Thoracic aorta (tissue), 2 donors: ENCODE results near the gene CLASRP. TPM values are rescaled to one million over a fixed set of nuclear protein-coding genes. Genes with fewer than 3 reads are reported as not detected.
A peak's percentile ranks its signal among the peaks of the same experiment; 100 is the strongest.

ENCODE experiments used
- ATAC-seq: fragments of 150-250 bp; one replicate; pipeline ENCODE4 v1.8.0; 2017; ENCODE audit warnings: low read depth; ENCODE audit not compliant: insufficient number of reproducible peaks, low FRiP score
- DNase-seq: peaks from one replicate; pipeline ENCODE4 v3.0.0-alpha.2; 2020; ENCODE audit warnings: low spot score
- H3K27ac ChIP-seq, 2 donors: fragments of 200-600 bp; sonication (generic); 1 replicate in 1 of 2; 2 replicates in 1 of 2; pipeline ENCODE4 v1.5.1; 2016; ENCODE audit warnings: mild to moderate bottlenecking in 2 of 2, moderate library complexity in 2 of 2
- H3K27me3 ChIP-seq: fragments of 200-600 bp; sonication (generic); replicated peaks from 2 replicates; pipeline ENCODE4 v1.6.0; 2016; ENCODE audit warnings: mild to moderate bottlenecking; ENCODE audit not compliant: insufficient read depth
- H3K36me3 ChIP-seq: fragments of 200-600 bp; sonication (generic); one replicate; pipeline ENCODE4 v1.5.1; 2016
- H3K4me1 ChIP-seq, 2 donors: fragments of 200-600 bp; sonication (generic); 1 replicate in 1 of 2; 2 replicates in 1 of 2; pipeline versions ENCODE4 v1.5.1 to v1.6.0; 2016; ENCODE audit warnings: low read depth in 2 of 2, mild to moderate bottlenecking in 1 of 2; ENCODE audit not compliant: control insufficient read depth in 1 of 2
- H3K4me3 ChIP-seq: fragments of 200-600 bp; sonication (generic); 2 replicates; pipeline ENCODE4 v1.5.1; 2016; ENCODE audit warnings: mild to moderate bottlenecking
- H3K9me3 ChIP-seq: fragments of 200-600 bp; sonication (generic); 2 replicates; pipeline ENCODE4 v1.5.1; 2016
- total RNA-seq, 2 donors: library from RNA; depleted of rRNA; stranded (reverse); fragments of >200 nt; gene quantifications; one replicate each; pipeline versions ENCODE4 v1.1.0 to v1.2.3, GENCODE V29; 2016
- TF ChIP-seq, protein P1 (sequence below): fragments of 200-600 bp; sonication (generic); IDR thresholded peaks from one replicate; pipeline ENCODE4 v1.5.1; 2019; ENCODE audit warnings: antibody characterized with exemption

CLASRP gene
- total RNA-seq, 2 donors from 2014 or later: 119 to 300 TPM

DNA sequence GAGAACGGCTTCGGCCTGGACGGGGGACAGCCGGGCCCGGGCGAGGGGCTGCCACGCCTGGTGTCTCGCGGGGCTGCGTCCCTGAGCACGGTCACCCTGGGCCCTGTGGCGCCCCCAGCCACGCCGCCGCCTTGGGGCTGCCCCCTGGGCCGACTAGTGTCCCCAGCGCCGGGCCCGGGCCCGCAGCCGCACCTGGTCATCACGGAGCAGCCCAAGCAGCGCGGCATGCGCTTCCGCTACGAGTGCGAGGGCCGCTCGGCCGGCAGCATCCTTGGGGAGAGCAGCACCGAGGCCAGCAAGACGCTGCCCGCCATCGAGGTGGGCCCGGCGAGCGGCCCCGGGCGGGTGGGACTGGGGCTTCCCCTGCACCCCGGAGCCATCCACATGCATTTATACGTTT, 26.9 kb upstream of the CLASRP start:
- TF ChIP-seq, protein P1, sequence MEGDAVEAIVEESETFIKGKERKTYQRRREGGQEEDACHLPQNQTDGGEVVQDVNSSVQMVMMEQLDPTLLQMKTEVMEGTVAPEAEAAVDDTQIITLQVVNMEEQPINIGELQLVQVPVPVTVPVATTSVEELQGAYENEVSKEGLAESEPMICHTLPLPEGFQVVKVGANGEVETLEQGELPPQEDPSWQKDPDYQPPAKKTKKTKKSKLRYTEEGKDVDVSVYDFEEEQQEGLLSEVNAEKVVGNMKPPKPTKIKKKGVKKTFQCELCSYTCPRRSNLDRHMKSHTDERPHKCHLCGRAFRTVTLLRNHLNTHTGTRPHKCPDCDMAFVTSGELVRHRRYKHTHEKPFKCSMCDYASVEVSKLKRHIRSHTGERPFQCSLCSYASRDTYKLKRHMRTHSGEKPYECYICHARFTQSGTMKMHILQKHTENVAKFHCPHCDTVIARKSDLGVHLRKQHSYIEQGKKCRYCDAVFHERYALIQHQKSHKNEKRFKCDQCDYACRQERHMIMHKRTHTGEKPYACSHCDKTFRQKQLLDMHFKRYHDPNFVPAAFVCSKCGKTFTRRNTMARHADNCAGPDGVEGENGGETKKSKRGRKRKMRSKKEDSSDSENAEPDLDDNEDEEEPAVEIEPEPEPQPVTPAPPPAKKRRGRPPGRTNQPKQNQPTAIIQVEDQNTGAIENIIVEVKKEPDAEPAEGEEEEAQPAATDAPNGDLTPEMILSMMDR: no peak
- H3K36me3 ChIP-seq: peaks cover 13% of the 10 kb centered on the region

GRCh38 chr19:45016388-45017314, 22.2 kb upstream of the CLASRP start:
- H3K4me1 ChIP-seq: no peaks in the 10 kb centered on the region
- ATAC-seq (no peak), DNase-seq (no peak)
- H3K4me3 ChIP-seq: no peak overlapping the region
- no peaks in the 10 kb centered on the region for H3K27me3 ChIP-seq
- peaks cover 11% of the 10 kb centered on the region for H3K36me3 ChIP-seq
- TF ChIP-seq, protein P1: peak; percentile 50
- H3K9me3 ChIP-seq: no peaks in the 10 kb centered on the region
- no peak overlapping the region for H3K27ac ChIP-seq

More for the DNA sequence above, 26.9 kb upstream of the CLASRP start:
- no peak overlapping the region for H3K4me3 ChIP-seq
- H3K4me1 ChIP-seq: no peaks in the 10 kb centered on the region
- DNase-seq (no peak), ATAC-seq (no peak)
- H3K9me3 ChIP-seq: no peaks in the 10 kb centered on the region
- no peak overlapping the region for H3K27ac ChIP-seq
- no peaks in the 10 kb centered on the region for H3K27me3 ChIP-seq

GRCh38 chr19:45019187-45019586, 19.7 kb upstream of the CLASRP start:
- no peak overlapping the region for H3K4me3 ChIP-seq

DNA sequence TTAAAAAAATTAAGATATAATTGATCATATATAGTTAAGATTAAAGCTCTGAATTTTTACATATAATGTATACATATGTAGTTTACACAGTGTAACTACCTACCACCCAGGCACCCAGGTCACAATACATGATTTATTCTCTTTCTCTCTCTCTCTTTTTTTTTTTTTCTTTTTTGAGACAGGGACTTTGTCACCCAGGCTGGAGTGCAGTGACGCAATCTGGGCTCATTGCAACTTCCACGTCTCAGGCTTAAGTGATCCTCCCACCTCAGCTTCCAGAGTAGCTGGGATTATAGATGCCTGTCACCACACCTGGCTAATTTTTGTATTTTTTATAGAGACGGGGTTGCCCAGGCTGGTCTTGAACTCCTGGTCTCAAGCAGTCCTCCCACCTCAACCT, 18.8 kb upstream of the CLASRP start:
- DNase-seq (no peak), ATAC-seq (no peak)
- Histone ChIP-seq H3K27me3 (no peaks in the 10 kb centered on the region), H3K36me3 (no peaks in the 10 kb centered on the region), H3K4me1 (no peaks in the 10 kb centered on the region), H3K4me3 (no peak overlapping the region), H3K9me3 (no peaks in the 10 kb centered on the region), H3K27ac (no peak overlapping the region)
- TF ChIP-seq, protein P1: no peak

More at GRCh38 chr19:45019187-45019586, 19.7 kb upstream of the CLASRP start:
- ATAC-seq (no peak), DNase-seq (no peak)
- Histone ChIP-seq H3K9me3 (no peaks in the 10 kb centered on the region), H3K27me3 (no peaks in the 10 kb centered on the region), H3K36me3 (no peaks in the 10 kb centered on the region), H3K27ac (no peak overlapping the region), H3K4me1 (no peaks in the 10 kb centered on the region)
- TF ChIP-seq, protein P1: no peak

GRCh38 chr19:45021971-45022370, 16.9 kb upstream of the CLASRP start:
- Histone ChIP-seq H3K4me3 (no peak overlapping the region), H3K4me1 (no peaks in the 10 kb centered on the region), H3K27ac (no peak overlapping the region), H3K9me3 (no peaks in the 10 kb centered on the region), H3K36me3 (peaks cover 4% of the 10 kb centered on the region), H3K27me3 (no peaks in the 10 kb centered on the region)
- TF ChIP-seq, protein P1: no peak
- no peak for DNase-seq
- ATAC-seq: no peak
